Peyer's patch (tissue), 4 donors: ENCODE measurements around the gene PER1. TPM values are rescaled to one million over a fixed set of nuclear protein-coding genes. Genes with fewer than 3 reads are reported as not detected.

Experiments used
- DNase-seq, 3 donors: peaks; one replicate each; pipeline ENCODE4 v3.0.0-alpha.2; 2017 to 2019
- H3K27ac ChIP-seq, 4 donors: fragments of 200-600 bp; sonication (generic); one replicate each; pipeline ENCODE4 v1.5.1; 2016 to 2019
- H3K27me3 ChIP-seq, 2 donors: fragments of 200-600 bp; sonication (generic); one replicate each; pipeline ENCODE4 v1.5.1; 2019
- H3K36me3 ChIP-seq, 3 donors: fragments of 200-600 bp; sonication (generic); one replicate each; pipeline ENCODE4 v1.5.1; 2016 to 2019
- H3K4me1 ChIP-seq, 4 donors: fragments of 200-600 bp; sonication (generic); one replicate each; pipeline ENCODE4 v1.5.1; 2016 to 2019
- H3K4me3 ChIP-seq, 4 donors: fragments of 200-600 bp; sonication (generic); 1 replicate in 3 of 4; 2 replicates in 1 of 4; pipeline ENCODE4 v1.5.1; 2016 to 2019; ENCODE audit warnings: mild to moderate bottlenecking in 1 of 4
- H3K9me3 ChIP-seq, 4 donors: fragments of 200-600 bp; sonication (generic); one replicate each; pipeline ENCODE4 v1.5.1; 2016 to 2019; ENCODE audit warnings: mild to moderate bottlenecking in 1 of 4
- POLR2A ChIP-seq, 2 donors: fragments of 450-650 bp; IDR thresholded peaks; one replicate each; pipeline ENCODE4 v1.5.1; 2017; ENCODE audit warnings: antibody characterized with exemption in 2 of 2, mild to moderate bottlenecking in 2 of 2, moderate library complexity in 2 of 2
- total RNA-seq, 4 donors: library from RNA; depleted of rRNA; stranded (reverse); fragments of >200 nt; gene quantifications; one replicate each; pipeline ENCODE4 v1.1.0, GENCODE V29; 2016
- TF ChIP-seq, protein P1 (sequence below), 6 experiments: fragments of 450-650 bp in 4 of 6; fragments of 200-600 bp in 2 of 6; sonication (generic) in 1 of 6; IDR thresholded peaks; one replicate each; pipeline ENCODE4 v1.5.1; 2017 to 2019; ENCODE audit warnings: antibody characterized with exemption in 6 of 6, mild to moderate bottlenecking in 3 of 6, moderate library complexity in 1 of 6

PER1 gene
- total RNA-seq, 4 donors from 2014 or later = 67.6 to 143 (median 119) TPM

DNA sequence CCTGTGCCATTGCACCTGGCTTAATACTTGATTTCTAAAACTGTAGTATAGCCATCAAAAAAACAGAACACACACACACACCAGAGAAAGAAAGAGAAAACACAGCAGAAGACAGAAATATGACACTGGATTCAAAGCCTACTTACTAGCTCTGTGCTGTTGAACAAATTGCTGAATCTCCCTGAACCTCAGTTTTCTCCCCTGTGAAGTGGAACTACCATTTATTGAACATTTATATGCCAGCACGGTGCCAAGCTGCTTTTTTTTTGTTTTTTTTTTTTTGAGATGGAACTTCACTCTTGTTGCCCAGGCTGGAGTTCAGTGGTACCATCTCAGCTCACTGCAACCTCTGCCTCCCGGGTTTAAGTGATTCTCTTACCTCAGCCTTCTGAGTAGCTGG, 51.4 kb downstream of the PER1 start:
- Histone ChIP-seq H3K4me1 (no peaks in the 10 kb centered on the region), H3K27me3 (no peaks in the 10 kb centered on the region), H3K27ac (no peak overlapping the region), H3K36me3 (no peaks in the 10 kb centered on the region), H3K9me3 (no peaks in the 10 kb centered on the region), H3K4me3 (no peak overlapping the region)
- DNase-seq = no peak
- TF ChIP-seq, protein P1, sequence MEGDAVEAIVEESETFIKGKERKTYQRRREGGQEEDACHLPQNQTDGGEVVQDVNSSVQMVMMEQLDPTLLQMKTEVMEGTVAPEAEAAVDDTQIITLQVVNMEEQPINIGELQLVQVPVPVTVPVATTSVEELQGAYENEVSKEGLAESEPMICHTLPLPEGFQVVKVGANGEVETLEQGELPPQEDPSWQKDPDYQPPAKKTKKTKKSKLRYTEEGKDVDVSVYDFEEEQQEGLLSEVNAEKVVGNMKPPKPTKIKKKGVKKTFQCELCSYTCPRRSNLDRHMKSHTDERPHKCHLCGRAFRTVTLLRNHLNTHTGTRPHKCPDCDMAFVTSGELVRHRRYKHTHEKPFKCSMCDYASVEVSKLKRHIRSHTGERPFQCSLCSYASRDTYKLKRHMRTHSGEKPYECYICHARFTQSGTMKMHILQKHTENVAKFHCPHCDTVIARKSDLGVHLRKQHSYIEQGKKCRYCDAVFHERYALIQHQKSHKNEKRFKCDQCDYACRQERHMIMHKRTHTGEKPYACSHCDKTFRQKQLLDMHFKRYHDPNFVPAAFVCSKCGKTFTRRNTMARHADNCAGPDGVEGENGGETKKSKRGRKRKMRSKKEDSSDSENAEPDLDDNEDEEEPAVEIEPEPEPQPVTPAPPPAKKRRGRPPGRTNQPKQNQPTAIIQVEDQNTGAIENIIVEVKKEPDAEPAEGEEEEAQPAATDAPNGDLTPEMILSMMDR (IDR thresholded peaks at IDR 0.05) = no peak
- TF ChIP-seq POLR2A (IDR thresholded peaks at IDR 0.05) = no peak

DNA sequence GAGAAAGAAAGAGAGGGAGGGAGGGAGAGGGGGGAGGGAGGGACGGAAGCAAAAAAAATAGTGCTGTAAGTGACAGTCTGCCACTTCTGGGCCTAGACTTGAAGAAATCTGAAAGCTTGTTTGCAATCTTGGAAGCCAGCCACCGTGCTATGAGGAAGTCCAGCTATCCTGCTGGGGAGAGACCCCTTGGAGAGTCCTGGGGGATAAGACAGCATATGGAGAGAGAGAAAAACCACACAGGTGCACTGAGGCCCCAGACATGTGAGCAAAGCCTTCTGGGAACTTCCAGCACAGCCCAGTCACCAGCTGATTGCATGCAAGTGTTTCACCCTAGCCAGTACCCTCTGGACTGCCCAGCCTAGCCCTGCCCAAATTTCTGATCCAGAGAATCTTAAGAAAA, 52.1 kb downstream of the PER1 start:
- no peak for DNase-seq
- H3K36me3 ChIP-seq = no peaks in the 10 kb centered on the region
- H3K9me3 ChIP-seq = no peaks in the 10 kb centered on the region
- no peak overlapping the region for H3K27ac ChIP-seq
- no peaks in the 10 kb centered on the region for H3K27me3 ChIP-seq
- no peak overlapping the region for H3K4me3 ChIP-seq
- H3K4me1 ChIP-seq = no peaks in the 10 kb centered on the region
- TF ChIP-seq, protein P1 (IDR thresholded peaks at IDR 0.05) = no peak
- no peak for TF ChIP-seq POLR2A (IDR thresholded peaks at IDR 0.05)

DNA sequence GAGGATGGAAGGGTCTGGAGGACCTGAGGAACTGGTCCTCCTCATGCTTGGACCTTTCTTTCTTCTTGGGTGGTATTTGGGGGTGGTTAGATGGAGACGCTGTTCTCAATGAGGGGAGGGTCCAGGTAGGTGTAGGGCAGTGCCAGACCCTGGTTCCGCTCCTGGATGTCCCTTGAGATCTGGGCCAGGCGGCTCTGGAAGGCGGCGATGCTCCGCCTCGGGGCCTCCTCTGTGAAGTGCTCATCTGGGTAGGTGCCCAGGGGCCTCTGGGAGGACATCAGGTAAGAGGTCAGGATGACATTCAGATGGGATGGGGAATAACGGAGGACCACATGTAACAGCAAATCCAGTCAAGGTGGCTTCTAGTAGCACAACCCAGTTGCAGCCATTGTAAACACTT, 55.7 kb downstream of the PER1 start:
- TF ChIP-seq, protein P1 (IDR thresholded peaks at IDR 0.05) = no peak
- TF ChIP-seq POLR2A (IDR thresholded peaks at IDR 0.05) = no peak
- Histone ChIP-seq H3K4me3 (no peak overlapping the region), H3K36me3 (no peaks in the 10 kb centered on the region), H3K27ac (no peak overlapping the region), H3K27me3 (no peaks in the 10 kb centered on the region), H3K9me3 (no peaks in the 10 kb centered on the region), H3K4me1 (no peaks in the 10 kb centered on the region)
- no peak for DNase-seq

DNA sequence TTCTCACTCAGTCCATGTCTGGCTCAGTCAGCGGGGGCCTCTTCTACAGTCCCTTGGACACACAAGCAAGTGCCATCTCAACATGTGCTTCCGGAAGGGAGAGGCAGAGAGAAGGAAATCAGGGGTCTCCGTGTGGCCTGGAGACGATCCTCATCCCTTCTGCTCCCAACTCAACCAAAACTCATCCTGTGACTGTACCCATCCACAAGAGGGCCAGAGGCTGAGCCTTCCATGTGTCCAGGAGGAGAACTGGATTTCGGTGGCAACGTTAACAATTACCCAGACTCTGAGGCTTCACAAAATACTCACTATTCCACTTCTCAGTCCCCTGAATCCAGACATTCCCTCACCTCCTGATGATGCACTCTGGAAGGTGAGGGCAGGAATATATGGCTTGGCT, 56.8 kb downstream of the PER1 start:
- Histone ChIP-seq H3K27ac (no peak overlapping the region), H3K4me1 (no peaks in the 10 kb centered on the region), H3K9me3 (no peaks in the 10 kb centered on the region), H3K36me3 (no peaks in the 10 kb centered on the region), H3K27me3 (no peaks in the 10 kb centered on the region), H3K4me3 (no peak overlapping the region)
- TF ChIP-seq POLR2A (IDR thresholded peaks at IDR 0.05) = no peak
- TF ChIP-seq, protein P1 (IDR thresholded peaks at IDR 0.05) = no peak
- no peak for DNase-seq

DNA sequence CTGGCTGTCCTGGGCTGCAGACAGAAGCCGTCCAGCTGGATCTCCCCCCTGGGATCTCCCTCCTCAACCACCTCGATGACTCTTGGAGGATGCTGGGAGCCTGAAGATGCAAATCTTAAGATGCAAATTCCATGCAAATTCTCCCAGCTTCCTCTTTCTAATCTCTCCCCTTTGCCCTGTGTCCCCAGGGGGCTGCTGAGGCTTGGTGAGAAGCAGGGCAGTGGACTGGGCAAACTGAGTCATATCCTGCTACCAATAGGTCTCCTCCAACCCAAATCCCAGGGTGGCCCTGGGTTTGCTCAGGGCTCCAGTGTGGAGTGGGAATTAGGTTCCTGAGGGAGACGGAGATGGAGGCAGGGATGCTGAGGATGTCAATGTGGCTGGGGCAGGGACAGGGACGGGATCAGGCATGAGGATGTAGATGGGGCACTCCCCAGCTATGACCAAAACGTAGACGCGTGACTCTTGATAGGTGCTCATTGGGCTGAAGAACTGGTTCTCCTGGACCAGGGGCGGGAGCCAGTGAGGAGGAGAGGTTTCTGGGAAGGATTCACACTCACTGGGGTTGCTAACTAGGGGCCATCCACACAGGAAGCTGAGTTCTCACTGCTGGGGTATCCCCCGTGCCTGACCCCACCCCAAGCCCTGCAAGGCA, 61.0 kb downstream of the PER1 start:
- no peak for TF ChIP-seq POLR2A (IDR thresholded peaks at IDR 0.05)
- no peaks in the 10 kb centered on the region for H3K27me3 ChIP-seq

More for the DNA sequence above, 61.0 kb downstream of the PER1 start:
- H3K4me3 ChIP-seq = no peak overlapping the region
- DNase-seq = peak in 2 of 3 donors; percentile 70 to 74
- H3K27ac ChIP-seq = no peak overlapping the region
- H3K9me3 ChIP-seq = no peaks in the 10 kb centered on the region
- H3K4me1 ChIP-seq = no peaks in the 10 kb centered on the region
- H3K36me3 ChIP-seq = no peaks in the 10 kb centered on the region

Other genes with a start within 250 kb of the PER1 start
- gene RNF227, start 236.1 kb downstream of the PER1 start, total RNA-seq = 1 to 10 TPM in 3 of 4 donors, not detected in 1; 1.2 to 5.1 (median 1.6) TPM
- 1 to 10 TPM in 3 of 4 donors, under 1 TPM in 1; 0.95 to 5.0 (median 2.7) TPM for gene KCNAB3, start 222.5 kb downstream of the PER1 start, total RNA-seq
- gene TRAPPC1, start 220.5 kb downstream of the PER1 start, total RNA-seq = 10 to 100 TPM; 39.8 to 58.0 (median 45.5) TPM
- 100 to 1,000 TPM in 1 of 4 donors, 10 to 100 TPM in 3; 30.5 to 120 (median 45.2) TPM for gene CNTROB, start 220.2 kb downstream of the PER1 start, total RNA-seq
- gene GUCY2D, start 149.8 kb downstream of the PER1 start, total RNA-seq = not detected
- 1 to 10 TPM in 3 of 4 donors, under 1 TPM in 1; 0.70 to 4.1 (median 2.1) TPM for gene ALOX15B, start 113.3 kb downstream of the PER1 start, total RNA-seq
- gene ALOX12B, start 64.7 kb downstream of the PER1 start, total RNA-seq = under 1 TPM in 1 of 4 donors, not detected in 3; 0.83 TPM
- gene ALOXE3, start 33.9 kb downstream of the PER1 start, total RNA-seq = not detected
- not detected for gene HES7, start 28.3 kb downstream of the PER1 start, total RNA-seq
- gene VAMP2, start 10.5 kb upstream of the PER1 start, total RNA-seq = 10 to 100 TPM; 10.7 to 40.2 (median 32.4) TPM
- 10 to 100 TPM in 3 of 4 donors, 1 to 10 TPM in 1; 6.5 to 27.2 (median 16.4) TPM for gene TMEM107, start 24.0 kb upstream of the PER1 start, total RNA-seq
- 10 to 100 TPM; 12.6 to 22.6 (median 17.9) TPM for gene BORCS6, start 37.8 kb upstream of the PER1 start, total RNA-seq
- 100 to 1,000 TPM in 1 of 4 donors, 10 to 100 TPM in 3; 10.5 to 111 (median 19.1) TPM for gene AURKB, start 58.2 kb upstream of the PER1 start, total RNA-seq
- 10 to 100 TPM; 35.0 to 99.9 (median 84.9) TPM for gene CTC1, start 95.7 kb upstream of the PER1 start, total RNA-seq
- gene PFAS, start 96.9 kb upstream of the PER1 start, total RNA-seq = 10 to 100 TPM in 3 of 4 donors, 1 to 10 TPM in 1; 7.4 to 63.5 (median 14.0) TPM
- 10 to 100 TPM in 3 of 4 donors, 1 to 10 TPM in 1; 6.8 to 27.2 (median 16.1) TPM for gene RANGRF, start 136.3 kb upstream of the PER1 start, total RNA-seq
- gene SLC25A35, start 143.0 kb upstream of the PER1 start, total RNA-seq = 1 to 10 TPM in 3 of 4 donors, not detected in 1; 3.9 to 7.9 (median 7.5) TPM
- 10 to 100 TPM in 3 of 4 donors, 1 to 10 TPM in 1; 1.6 to 33.0 (median 19.3) TPM for gene ARHGEF15, start 157.8 kb upstream of the PER1 start, total RNA-seq
- gene ODF4, start 187.4 kb upstream of the PER1 start, total RNA-seq = not detected
- 1,000 to 10,000 TPM in 2 of 4 donors, 100 to 1,000 TPM in 2; 851 to 2,184 (median 1,124) TPM for gene RPL26, start 230.8 kb upstream of the PER1 start, total RNA-seq
- gene RNF222, start 245.4 kb upstream of the PER1 start, total RNA-seq = not detected